Stimulated activated CD8-positive, alpha-beta memory T cell treated with anti-CD3 and anti-CD28 coated beads, Interleukin-7, amount 100 ng/mL, for 1 hour (primary cell): ENCODE results near the gene KCNC4.

Experiments
- DNase-seq, 2 donors: peaks; one replicate each; pipeline ENCODE4 v3.0.0-alpha.2; 2020; ENCODE audit warnings: low read depth in 2 of 2

Gene KCNC4

DNA sequence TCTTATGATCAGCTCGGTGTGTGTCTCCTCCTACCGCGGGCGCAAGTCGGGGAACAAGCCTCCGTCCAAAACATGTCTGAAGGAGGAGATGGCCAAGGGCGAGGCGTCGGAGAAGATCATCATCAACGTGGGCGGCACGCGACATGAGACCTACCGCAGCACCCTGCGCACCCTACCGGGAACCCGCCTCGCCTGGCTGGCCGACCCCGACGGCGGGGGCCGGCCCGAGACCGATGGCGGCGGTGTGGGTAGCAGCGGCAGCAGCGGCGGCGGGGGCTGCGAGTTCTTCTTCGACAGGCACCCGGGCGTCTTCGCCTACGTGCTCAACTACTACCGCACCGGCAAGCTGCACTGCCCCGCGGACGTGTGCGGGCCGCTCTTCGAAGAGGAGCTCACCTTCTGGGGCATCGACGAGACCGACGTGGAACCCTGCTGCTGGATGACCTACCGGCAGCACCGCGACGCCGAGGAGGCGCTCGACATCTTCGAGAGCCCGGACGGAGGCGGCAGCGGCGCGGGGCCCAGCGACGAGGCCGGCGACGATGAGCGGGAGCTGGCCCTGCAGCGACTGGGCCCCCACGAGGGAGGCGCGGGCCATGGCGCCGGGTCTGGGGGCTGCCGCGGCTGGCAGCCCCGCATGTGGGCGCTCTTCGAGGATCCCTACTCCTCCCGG, 1.5 kb downstream of the KCNC4 start:
- DNase-seq: peak in 1 of 2 donors; percentile 7

DNA sequence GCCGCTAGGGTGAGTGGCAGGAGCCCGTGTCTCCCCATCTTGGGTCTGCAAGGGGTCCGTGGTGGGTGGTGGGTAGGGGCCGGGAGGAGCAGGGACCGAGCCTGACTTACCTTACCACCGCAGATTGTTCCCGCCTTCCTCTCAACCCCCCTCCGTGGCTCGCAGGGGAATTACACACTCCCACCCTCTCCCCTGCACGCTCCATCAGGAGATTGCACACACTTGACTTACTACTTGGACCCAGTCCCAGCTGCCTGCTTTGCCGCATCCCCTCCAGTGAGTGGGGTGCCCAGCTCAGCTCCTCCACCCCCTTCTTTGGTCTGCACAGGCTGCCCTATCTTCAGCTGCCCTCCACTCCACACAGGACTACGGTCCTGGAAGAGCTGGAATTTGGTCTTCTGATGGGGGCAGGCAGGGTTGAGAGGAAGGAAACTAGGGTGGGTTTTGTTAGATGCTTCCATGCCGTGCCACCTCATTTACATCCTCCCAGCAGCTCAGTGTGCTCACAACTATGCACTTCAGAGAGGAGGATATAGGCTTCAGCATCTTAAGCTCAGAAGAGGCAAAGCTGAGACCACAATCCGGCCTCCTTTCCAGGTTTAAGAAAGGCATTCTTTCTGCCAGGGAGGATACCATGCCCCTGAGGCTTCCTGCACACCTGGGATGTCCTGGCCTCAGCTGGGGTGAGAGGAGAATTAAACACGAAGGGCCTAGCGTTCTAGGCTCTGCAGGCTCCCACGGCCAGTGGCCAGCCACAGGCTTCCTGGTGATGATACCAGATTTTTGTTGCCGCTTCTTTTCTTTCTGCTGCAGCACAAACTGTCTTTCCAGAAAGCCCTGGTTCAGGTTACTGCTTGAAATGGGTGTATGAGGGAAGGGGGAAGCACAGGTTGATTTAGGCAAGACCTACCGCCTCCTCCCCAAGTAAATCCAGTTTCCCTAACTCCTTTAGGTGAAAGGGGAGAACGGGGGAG, 2.3 kb downstream of the KCNC4 start:
- DNase-seq: no peak

DNA sequence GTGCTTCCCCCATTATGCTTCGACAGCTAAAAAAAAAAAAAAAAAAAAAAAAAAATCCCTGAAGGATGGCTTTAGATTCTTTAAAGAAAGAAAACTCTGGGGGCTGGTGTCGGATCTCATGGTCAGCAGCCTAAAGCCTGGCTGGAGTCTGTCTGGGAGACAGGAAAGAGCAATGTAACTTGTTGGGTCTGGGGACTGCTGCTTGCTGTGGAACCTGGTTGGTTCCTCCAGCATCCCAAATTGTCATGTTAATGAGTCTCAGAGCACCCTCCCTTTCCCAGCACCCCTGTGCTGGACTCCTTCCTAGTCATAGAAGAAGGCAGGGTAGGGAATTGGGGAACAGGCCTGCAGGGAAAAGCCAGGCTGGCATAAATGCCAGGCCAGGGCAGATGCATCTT, 3.0 kb downstream of the KCNC4 start:
- no peak for DNase-seq

DNA sequence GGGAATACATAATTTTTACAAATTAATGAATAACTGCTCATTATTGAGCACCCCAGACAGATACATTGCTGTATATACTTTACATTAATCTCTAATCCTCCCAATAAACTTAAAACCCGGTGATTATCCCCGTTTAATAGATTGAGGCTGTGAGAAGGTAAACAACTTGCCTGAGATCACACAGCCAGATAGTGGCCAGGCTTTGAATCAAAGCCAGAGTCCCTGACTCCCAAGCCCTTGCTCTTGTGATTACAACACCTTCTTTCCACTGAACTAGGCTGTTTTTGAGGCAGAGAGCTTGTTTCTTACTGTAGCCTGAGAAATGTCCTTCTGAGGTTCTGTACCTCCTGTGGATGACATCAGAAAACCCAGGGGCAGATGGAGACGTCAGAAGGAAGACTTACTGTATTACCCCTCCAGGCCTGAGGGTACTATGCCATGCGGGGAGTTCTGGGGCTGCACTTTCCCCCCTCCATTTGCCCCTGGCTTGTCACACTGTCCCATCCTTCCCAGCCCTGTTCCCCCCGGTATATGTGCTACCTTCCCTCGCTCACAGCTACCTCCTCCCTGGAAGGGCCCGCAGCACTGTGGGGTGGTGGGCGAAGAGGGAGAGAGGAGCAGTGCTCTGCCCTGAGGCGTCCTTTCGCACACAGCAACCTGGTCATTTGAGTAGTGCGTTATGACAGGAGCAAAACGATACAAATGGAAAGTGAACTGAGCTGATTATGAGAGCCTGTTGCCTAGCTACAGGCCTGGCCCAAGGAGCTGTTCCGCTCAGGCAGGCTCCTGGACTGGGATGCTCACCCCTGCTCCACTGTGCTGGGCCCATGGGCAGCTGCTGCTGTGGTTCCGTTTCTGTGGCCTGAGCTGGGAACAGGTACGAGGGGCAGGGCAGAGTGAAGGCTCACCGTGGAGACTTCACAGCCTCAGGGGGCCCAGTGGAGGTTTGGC, 4.6 kb downstream of the KCNC4 start:
- no peak for DNase-seq

DNA sequence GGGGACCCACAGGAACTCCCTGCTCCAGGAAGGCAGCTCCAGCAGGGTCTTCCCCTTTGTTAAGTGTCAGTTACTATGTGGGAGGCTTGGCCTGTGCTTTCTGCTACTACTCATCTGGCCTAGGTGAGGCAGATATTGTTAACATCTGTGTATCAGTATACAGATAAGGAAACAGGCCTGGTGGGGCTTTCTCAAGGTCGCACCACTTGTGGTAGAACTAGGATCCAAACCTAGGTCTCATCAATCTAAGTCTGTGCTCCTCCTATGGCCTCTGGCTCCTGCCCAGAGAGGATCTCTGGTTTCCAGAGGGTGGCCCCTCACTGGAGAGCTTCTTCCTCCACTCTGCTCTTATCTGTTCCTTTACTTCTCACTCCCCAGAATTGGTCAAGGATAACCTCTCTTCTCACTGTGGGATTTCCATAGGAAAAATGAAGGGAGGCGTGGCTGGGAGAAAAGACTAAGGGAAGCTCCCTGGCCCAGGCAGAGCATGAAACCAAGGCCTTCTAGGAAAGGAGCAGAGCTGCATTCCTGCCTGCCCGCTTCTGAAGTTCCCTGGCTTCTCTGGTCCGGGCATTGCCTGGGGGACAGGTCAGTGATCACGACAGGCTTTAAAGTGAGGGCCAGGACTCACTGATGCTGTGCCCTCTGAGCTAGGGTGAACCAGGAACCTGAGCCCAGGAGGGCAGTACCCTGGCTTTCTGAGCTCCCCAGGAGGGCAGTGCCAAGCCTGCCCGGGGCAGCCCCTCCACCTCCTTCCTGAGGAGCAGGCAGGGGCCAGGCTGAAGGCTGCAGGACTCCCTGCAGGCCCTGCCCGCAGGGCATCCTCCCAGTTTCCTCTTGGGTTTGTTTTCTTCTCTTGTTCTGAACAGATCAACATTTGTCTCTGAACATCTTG, 5.8 kb downstream of the KCNC4 start:
- DNase-seq: no peak

DNA sequence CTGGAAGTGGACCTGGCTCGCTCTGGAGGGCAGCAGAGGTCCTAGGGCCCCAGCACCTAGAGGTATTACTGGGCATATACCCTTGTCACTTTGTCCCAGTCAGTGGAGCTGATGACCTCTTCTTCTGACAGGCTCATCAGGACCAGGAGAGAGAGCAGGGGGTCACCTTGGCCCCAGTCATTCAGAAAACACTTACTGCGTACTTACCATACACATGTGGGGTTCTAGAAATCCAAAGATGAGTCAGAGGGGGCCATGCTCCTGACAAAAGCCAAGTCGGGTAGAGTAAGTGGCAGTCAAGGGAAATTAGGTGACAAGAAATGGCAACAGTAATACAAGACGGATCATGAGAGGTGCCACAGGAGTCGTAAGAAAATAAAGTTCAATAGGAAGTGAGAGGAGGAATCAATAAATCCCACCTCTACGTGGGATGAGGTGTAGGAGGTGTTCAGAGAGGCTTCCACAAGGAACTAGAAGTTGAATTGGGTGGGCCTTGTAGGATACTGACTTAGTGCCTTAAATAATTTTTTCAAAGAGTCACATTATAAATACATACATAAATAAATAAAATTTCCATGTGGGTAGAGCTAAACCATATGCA, 6.8 kb downstream of the KCNC4 start:
- no peak for DNase-seq

DNA sequence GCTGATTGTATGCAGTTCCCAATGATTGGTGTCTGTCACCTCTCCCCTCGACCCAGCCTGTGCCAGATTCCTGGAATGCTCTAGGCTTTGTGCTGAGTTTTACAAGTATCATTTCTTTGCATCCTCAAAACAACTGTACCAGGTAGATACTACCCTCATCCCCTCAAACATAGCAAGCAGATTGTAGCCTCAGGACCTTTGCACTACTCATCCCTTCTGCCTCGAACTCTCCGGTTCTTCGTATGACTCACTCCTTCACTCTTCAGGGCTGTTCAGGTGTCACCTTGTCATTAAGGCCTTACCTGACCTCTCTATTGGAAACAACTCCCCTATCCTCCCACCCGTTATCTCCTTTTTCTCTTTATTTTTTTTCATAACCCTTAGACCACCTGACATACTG, 8.0 kb downstream of the KCNC4 start:
- no peak for DNase-seq

DNA sequence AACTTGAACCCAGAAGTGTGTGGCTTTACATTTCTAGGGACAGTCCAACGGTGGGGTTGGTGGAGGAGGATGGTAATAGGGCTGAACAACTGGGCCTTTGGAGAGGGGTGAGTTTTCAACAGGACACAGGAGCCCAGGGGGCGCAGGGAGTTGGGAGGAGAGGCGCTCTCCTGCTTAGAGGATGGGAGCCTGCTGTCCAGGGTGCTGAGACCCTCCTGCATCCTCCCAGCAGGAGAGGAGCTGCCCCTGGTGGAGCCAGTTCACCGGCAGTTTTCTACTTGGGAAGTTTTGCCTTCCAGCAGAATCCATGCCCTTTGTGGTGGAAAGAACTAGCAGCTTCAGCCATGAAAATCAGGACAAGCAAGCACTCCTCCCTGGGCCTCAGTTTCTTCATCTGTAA, 8.6 kb downstream of the KCNC4 start:
- no peak for DNase-seq

DNA sequence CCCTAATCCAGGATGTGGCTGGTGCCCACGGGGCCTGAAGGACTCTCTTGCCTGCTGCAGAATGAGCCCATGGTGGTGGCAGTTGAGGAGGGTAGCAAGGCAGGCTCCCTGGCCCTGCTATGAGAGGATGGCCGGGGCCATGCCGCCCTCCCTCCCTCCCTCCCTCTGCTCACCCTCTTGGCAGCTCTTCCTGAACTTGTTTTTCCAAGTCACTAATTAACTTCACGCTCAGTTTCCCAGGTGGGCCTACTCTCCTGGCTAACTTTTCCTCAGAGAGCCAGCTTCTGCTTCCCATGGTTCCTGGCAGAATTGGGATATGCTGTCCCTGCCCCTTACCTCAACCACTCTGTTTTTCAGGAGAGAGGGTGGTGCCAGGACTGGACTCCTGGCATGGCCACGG, 10.2 kb downstream of the KCNC4 start:
- DNase-seq: no peak

DNA sequence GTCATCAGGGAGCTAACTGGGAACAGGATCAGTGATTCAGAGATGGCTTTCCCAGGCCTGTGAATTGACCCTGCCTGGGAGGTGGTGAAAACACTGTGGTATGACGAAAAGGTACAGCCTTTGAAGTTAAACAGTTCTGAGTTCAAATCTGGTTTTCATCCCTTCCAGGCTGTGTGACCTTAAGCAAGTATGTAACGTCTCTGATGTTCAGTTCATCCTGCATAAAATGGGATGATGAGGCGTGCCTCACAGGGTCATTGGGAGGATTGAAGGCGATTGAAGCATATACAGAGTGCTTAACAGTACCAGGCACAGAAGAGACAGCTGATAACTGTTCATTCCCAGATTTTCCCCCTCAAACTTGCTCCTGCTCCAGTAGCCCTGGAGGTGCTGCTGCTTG, 11.0 kb downstream of the KCNC4 start:
- DNase-seq: no peak

DNA sequence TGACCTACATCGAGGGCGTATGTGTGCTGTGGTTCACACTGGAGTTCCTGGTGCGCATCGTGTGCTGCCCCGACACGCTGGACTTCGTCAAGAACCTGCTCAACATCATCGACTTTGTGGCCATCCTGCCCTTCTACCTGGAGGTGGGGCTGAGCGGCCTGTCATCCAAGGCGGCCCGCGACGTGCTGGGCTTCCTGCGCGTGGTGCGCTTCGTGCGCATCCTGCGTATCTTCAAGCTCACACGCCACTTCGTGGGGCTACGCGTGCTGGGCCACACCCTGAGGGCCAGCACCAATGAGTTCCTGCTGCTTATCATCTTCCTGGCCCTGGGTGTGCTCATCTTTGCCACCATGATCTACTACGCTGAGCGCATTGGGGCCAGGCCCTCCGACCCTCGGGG, 13.0 kb downstream of the KCNC4 start:
- DNase-seq: no peak

DNA sequence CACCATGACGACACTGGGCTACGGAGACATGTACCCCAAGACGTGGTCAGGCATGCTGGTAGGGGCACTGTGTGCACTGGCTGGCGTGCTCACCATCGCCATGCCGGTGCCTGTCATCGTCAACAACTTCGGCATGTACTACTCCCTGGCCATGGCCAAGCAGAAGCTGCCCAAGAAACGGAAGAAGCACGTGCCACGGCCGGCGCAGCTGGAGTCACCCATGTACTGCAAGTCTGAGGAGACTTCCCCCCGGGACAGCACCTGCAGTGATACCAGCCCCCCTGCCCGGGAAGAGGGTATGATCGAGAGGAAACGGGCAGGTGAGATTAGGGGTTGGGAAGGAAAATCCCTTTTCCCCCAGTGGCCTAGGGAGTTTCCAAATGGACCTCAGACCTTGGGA, 13.5 kb downstream of the KCNC4 start:
- no peak for DNase-seq

DNA sequence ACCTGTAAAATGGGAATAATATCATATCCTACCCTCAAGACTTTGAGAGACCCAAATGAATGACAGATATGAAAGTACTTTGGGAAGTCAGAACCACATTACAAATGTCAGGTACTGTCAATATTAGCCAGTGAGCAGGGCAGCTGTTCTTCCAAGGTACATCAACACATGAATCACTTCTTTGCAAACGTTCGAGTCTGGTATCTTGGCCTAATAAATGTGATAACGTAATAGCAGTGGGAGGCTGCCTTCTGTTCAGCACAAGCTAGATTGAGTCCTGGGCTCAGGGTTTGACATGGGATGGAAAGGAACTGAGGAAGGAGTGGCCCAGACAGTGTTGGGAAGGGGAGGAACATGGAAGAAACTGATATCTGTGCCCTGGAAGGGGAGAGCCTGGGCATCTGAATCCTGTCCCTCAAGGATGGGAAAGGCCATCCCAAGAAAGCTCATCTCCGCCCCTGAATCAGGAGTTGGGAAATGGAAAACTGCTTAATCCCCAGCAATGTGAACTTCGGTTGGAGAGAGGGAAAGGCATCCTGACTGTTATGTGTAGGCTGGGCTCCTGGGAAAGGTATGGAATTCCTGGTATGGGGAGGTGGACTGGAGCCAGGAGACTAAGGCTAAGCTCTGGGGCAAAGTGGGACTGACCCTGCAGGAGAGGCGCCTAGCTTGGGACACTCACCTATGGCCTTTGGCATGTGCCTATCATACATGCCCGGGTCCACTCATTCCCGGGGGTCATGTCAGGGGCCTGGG, 14.3 kb downstream of the KCNC4 start:
- no peak for DNase-seq

DNA sequence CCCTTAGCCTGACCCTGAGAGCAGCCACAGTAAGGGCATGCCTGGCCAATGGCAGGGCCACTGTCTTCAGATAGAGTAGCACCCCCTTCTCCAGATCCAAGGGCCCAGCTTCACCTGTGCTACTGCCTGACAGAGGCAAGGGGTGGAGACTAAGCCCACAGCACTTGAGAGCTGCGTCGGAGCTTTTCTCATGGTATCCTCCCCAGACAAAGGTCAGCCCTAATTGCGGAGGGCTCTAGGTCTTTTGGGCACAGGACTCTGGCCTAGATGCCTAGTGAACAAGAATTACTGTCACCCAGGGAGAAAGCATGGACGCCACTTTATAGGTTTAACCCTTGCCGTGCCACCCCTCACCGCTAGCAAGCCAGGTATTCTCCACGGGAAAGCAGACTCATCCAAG, 15.1 kb downstream of the KCNC4 start:
- no peak for DNase-seq

DNA sequence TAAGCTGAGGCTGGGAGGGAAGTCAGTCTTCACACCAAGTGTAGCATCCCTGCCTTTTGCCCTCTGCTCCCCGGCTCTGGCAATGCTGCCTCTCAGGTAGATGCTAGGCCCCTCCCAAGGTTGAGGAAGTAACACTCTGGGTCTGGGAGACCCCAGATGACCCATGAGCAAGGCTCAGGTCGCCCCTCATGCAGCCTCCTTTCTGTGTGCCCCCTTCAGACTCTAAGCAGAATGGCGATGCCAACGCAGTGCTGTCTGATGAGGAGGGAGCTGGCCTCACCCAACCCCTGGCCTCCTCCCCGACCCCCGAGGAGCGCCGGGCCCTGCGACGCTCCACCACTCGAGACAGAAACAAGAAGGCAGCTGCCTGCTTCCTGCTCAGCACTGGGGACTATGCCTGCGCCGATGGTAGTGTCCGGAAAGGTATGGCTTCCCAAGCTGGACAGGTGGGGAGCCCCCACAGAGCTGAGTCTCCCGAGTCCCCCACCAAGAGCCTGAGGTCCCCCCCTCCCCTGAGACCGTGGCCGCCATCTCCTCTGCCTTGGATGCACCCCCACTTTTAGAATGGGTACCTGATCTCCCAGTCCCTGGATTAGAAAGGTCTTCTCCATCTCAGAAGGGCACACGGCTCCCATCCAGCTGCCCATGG, 15.8 kb downstream of the KCNC4 start:
- DNase-seq: no peak

DNA sequence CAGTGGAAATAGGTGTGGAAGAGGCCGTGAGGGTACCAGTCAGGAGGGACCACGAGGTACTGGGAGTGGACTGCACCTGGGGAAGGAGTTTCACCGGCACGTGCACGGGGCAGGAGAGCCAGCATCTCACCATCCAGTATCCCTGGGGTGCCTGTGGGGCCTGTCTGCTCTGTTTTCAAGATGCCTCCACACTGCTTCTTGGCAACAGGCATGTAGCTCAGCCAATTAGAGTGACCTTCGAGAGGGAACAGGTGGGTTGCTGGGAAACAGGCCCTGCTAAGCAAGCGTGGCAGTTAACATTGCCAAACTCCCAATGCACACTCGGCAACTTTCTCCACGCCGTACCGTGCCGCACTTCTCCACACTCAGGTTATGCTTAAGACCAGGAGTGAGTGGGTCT, 17.7 kb downstream of the KCNC4 start:
- DNase-seq: no peak

DNA sequence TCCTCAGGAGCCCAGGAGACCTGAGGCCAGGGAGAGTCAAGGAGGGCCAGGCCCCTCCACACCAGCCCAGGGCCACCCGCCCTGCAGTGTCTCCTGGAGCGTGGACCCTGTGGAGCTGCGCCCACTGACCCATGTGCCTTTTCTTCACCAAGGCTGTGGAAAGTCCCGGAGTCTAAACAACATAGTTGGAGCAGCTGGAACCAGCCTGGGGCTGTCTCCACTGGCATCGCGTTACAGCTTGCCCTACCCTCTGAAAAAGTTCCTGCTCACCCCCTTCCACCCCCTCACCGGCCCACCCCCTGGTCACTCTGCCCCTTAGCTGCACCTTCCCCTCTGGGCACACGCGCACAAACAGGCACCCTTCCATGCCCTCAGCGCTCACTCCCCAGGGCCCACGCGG, 18.3 kb downstream of the KCNC4 start:
- DNase-seq: no peak

DNA sequence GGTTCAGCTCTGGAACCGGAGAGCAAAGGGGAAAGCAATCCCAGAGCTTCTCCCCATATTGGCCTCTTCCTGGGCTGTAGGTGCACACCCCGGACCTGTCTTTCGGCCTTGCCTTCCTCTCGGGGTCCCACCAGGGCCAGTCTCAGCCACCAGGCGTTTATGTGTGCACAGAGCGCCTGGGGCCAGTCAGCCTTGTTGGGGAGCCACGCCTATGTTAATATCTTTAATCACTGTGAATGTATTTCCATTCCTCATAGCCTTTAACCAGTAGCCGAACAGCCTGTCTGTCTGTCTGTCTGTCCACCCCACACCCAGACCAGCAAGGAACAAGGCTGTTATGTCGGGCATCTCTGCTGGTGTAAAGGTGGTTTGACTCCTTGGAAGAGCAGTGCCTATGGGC, 18.8 kb downstream of the KCNC4 start:
- no peak for DNase-seq

DNA sequence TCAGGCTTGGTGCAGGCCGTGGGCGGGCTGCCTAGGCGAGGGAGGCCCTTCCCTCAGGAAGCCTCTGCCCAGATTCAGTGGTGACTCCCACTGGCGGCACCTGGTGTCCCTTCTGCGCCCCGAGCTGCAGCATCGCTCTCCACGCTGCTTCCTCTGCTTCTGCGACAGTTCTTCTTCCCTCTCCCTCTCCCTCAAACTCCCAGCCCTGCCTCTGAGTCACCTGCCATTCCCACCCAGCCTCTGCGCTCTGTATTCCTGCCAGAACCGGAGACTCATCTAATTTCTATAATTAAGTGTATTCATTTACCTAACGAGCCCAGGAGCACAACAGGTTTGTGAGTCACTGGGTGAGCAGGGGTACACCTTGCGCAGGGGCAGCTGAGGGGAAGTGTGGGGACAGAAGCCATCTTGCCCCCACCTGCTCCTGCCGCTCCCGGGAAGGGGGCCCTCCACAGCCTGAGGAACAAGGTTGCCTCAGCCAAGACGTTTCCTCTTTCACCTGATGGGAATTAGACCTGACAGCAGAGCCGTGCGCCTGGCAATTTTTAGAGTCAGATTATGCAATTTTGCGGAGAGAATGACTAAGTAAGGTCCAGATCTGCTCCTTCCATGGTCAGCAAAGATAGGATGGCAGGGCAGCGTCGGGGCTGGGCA, 19.4 kb downstream of the KCNC4 start:
- DNase-seq: no peak
